Measurements from ENCODE around the gene TCEAL6.
"Not testable (repeated sequence)": the region's sequence is repeated elsewhere in the genome, so short reads cannot be mapped to it uniquely, and the experiment has no call there.

TCEAL6 gene

GRCh38 chrX:102125014-102125413 is 17.3 kb downstream of the TCEAL6 start:
- Mint-ChIP-seq H3K27me3 (peaks cover 27 to 32% of the 10 kb centered on the region in 2 donors), H3K4me3 (peak overlapping the region; percentile 46 to 49), H3K4me1 (ENCODE audit: low read depth in 2 of 2) (peaks cover 6 to 10% of the 10 kb centered on the region in 2 donors)
- H3K27ac Mint-ChIP-seq; DNase-seq; H3K9me3 Mint-ChIP-seq; ATAC-seq (replicated peaks); H3K36me3 Mint-ChIP-seq (ENCODE audit: insufficient read depth): not testable (repeated sequence)

- peaks cover 16 to 22% of the 10 kb centered on the region in 2 donors for H3K27me3 Mint-ChIP-seq
- H3K4me3 Mint-ChIP-seq = no peak overlapping the region
- no peak for DNase-seq
- no peaks in the 10 kb centered on the region for H3K36me3 Mint-ChIP-seq (ENCODE audit: insufficient read depth)
- ATAC-seq (replicated peaks) = no peak
- H3K27ac Mint-ChIP-seq = no peak overlapping the region
- no peaks in the 10 kb centered on the region for H3K4me1 Mint-ChIP-seq (ENCODE audit: low read depth in 2 of 2)
- H3K9me3 Mint-ChIP-seq = no peaks in the 10 kb centered on the region
Measured at GRCh38 chrX:102115748-102116147, 26.5 kb downstream of the TCEAL6 start.

- no peak overlapping the region for H3K27ac Mint-ChIP-seq
- no peaks in the 10 kb centered on the region for H3K36me3 Mint-ChIP-seq (ENCODE audit: insufficient read depth)
- no peak overlapping the region for H3K4me3 Mint-ChIP-seq
- no peak for DNase-seq
- no peak for ATAC-seq (replicated peaks)
- H3K9me3 Mint-ChIP-seq = no peaks in the 10 kb centered on the region
- H3K4me1 Mint-ChIP-seq (ENCODE audit: low read depth in 2 of 2) = no peaks in the 10 kb centered on the region
- peaks cover 16% of the 10 kb centered on the region in 2 donors for H3K27me3 Mint-ChIP-seq
Measured at GRCh38 chrX:102113367-102113766, 28.9 kb downstream of the TCEAL6 start.

Measured in effector memory CD8-positive, alpha-beta T cell (primary cell).